GM21526 (cell line): Measurements from ENCODE around the gene MAGI3.
"Not testable (repeated sequence)": the region's sequence is repeated elsewhere in the genome, so short reads cannot be mapped to it uniquely, and the experiment has no call there.

ENCODE experiments used
- ATAC-seq: cut with Tn5 transposase; IDR thresholded peaks from one replicate; pipeline ENCODE4 v1.9.1; 2021; ENCODE audit warnings: moderate library complexity; ENCODE audit not compliant: unreplicated experiment, low FRiP score

Gene MAGI3

DNA sequence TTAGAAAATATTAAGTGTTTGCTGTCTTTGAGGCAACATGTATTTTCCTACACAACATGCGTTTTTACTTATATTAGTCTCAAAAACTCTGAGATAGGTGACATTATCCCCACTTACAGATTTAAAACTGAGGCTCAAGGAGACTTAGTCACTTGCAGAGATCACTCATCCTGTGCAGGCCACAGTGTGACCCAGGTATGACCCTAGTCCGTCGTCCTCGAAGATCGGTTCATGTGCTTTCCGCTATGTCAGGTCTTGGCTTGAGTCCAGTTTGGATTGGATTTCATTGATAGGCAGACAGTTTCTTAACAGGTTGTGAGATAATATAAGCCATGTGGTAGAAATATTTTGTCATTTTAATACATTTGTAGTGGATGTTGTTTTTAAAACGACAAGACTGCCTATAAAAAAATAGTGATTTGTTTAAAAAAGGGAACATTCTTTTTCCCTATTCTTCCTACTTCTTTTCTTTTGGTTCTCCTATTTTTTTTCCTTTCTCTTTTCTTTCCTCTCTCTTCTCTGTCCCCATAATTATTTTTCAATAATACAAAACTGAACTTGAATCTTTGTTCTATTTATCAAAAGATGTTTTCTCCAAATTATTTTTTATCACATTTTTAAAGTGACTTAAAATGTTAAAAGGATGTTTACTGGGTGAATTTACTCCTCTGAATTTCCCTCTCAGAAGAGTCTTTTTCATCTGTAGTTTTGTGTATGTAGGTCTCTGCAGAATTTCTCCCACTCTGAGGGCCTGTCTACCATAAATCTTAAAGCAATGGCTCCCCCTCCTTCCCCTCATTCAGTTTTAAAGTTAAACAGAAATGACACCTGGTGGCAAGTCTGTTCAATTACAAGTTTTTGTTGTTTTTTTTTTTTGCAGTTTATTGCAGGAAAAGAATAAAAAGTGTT is 287.2 kb downstream of the MAGI3 start:
- no peak for ATAC-seq

GRCh38 chr1:113678159-113678469 is 287.8 kb downstream of the MAGI3 start:
- ATAC-seq: no peak

GRCh38 chr1:113681596-113682337 is 291.5 kb downstream of the MAGI3 start:
- no peak for ATAC-seq

DNA sequence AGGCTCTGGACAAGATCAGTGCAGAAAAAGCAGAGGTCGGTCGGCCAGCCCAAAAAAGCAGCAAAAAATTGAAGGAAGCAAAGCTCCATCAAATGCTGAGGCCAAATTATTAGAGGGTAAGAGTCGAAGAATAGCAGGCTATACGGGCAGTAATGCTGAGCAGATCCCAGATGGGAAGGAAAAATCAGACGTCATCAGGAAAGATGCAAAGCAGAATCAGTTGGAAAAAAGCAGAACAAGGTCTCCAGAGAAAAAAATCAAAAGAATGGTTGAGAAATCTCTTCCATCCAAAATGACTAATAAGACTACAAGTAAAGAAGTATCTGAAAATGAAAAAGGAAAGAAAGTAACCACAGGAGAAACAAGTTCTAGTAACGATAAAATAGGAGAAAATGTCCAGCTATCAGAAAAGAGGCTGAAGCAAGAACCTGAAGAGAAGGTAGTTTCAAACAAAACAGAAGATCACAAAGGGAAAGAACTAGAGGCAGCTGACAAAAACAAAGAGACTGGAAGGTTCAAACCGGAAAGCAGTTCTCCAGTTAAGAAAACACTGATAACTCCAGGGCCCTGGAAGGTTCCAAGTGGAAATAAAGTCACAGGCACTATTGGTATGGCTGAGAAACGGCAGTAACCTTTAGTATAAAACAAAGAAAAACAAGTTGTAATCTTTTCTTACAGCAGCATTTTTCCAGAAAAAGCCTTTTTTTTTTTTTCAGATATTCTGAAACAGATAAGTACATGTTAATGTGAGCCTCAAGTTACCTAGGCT is 293.3 kb downstream of the MAGI3 start:
- no peak for ATAC-seq

DNA sequence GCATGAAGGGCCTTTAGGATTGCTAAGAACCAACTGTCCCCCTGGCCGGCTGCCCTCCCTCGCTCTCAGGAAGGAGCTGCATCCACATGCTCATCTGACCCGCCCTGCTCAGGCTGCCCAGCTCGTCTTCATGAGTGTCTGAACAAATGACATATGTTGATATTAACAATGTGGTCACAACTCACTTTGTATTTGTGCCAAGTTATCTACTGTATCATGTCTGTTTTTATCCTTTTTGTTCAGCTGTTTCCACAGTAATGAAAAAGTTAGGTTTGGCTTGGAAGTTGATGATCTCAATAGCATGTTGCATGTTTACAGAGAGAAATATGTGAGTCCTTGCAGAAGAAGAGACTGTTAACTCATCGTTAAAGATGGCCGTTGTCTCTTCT is 293.8 kb downstream of the MAGI3 start:
- no peak for ATAC-seq

- ATAC-seq: no peak
Observed at GRCh38 chr1:113686891-113687618, 296.7 kb downstream of the MAGI3 start.

DNA sequence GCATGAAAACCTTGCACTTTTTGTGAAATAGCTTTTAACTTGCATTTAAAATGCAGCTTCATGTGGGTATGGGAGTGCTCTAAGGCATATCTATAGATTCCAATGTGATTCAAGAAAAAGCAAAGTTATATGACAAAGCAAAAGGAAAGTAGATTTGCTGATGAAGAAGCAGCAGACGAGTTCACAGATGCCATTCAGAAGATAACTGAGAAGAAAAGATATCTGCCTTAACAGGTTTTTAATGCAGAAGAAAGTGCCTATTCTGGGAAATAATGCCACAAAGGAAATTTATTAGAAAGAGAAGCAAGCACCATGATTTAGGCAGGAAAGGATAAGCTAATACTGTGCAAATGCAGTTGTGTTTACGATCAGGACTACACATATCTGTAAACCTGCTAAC is 300.9 kb downstream of the MAGI3 start:
- ATAC-seq: no peak

DNA sequence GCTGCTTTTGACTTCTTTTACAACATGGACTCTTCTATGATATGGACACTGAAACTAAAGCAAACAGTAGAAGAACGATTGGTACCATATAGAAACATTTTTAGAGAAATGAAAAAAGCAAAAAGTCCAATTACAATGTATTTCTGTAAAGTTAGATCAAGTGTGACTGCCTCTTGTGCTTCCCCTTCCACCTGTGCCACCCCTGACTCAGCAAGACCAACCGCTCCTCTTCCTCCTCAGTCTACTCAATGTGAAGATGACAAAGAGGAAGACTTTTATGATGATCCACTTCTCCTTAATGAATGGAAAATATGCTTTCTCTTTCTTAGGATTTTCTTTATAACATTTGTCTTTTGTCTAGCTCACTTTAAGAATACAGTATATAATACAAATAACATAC is 302.0 kb downstream of the MAGI3 start:
- ATAC-seq: no peak

- ATAC-seq: no peak
Observed at GRCh38 chr1:113692824-113693431, 302.6 kb downstream of the MAGI3 start.

DNA sequence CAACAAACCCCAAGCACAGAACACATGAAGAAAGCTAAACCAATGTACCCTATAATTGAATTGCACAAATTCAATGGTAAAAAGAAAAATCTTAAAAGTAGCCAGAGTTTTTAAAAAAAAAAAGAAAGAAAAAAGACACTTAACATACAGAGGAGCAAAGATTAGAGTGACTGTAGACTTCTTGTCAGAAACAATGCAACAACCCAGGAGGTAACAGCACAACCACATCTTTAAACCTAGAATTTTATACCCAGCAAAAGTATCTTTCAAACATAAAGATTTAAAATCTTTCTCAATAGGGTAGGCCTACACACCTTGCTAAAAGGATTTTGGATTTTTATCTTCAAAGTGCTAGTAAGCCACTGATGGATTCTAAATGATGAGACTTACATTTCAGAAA is 304.6 kb downstream of the MAGI3 start:
- ATAC-seq: no peak

- no peak for ATAC-seq
Observed at GRCh38 chr1:113701429-113701828, 311.1 kb downstream of the MAGI3 start.

DNA sequence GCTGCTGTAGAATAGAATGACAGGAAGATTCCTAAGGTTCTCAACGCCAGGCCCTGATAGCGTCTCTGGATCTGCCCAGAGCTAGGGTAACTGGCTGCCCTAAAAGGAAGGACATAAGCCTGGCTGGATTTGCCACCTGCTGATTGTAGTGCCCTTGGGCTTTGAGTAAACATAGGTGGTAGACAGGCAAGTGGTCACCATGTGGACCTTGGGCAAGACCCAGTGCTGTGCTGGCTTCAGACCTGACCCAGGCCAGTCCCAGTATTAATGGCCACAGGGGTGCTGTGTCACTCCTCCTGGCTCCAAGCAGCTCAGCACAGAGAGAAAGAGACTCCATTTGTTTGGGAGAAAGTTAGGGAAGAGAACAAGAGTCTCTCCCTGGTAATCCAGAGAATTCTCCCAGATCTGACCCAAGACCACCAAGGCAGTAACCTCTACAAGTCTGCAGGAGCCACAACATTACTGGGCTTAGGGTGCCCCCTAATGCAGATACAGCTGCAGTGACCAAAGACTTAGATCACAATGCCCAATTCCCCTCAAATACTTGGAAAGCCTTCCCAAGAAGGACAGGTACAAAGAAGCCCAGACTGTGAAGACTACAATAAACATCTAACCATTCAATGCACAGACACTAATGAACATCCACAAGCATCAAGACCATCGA is 324.4 kb downstream of the MAGI3 start:
- no peak for ATAC-seq

GRCh38 chr1:113717506-113717905 is 327.2 kb downstream of the MAGI3 start:
- ATAC-seq: not testable (repeated sequence)

- ATAC-seq: not testable (repeated sequence)
Observed at GRCh38 chr1:113718621-113719020, 328.3 kb downstream of the MAGI3 start.

DNA sequence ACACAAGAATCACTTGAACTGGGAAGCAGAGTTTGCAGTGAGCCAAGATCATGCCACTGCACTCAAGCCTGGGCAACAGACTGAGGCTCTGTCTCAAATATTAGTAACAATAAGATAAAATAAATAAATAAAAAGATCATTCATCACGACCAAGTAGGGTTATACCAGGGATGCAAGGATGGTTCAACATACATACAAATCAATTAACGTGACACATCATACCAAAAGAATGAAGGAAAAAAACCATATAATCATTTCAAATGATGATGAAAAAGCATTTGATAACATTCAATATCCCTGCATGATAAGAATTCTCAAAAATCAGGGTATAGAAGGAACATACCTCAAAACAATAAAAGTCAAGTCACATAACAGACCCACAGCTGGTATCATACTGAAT is 330.7 kb downstream of the MAGI3 start:
- no peak for ATAC-seq

GRCh38 chr1:113732802-113733201 is 342.5 kb downstream of the MAGI3 start:
- ATAC-seq: no peak

DNA sequence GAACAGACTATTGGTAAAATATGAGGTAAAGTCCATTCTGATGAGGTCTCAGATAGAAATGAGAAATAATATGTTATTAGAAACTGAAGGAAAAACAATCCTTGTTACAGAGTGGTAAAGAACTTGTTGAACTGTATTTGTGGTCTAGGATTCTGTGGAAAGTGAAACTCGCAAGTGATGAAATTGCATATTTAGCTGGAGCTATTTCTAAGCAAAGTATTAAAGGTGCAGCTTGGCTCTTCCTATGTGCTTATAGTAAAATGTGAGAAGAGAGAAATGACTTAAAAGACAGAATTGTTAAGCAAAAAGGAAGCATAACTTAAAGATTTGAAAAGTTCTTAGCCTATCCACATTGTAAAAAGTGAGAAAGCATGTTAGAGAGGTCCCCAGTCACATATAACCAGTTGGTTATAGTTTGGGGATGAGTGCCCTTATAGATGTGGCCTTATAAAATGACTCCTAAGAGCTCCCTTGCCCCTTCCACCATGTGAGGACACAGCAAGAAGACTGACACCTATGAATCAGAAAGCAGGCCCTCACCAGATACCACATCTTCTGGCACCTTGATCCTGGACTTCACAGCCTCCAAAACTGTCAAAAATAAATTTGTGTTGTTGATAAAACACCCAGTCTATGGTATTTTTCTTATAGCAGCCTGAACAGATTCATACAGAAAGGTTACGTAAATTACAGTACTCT is 344.2 kb downstream of the MAGI3 start:
- ATAC-seq: no peak
